GM08714 (cell line): ENCODE results near the gene RASA4.
"Not testable (repeated sequence)": the region's sequence is repeated elsewhere in the genome, so short reads cannot be mapped to it uniquely, and the experiment has no call there.

ENCODE experiments used
- H3K4me3 ChIP-seq: fragments of 200-500 bp; sonication (Bioruptor generic); 2 replicates; pipeline ENCODE4 v1.5.1; 2014; ENCODE audit warnings: mild to moderate bottlenecking, low read length, inconsistent platforms

Gene RASA4

GRCh38 chr7:102606848-102607247 lies 9.7 kb downstream of the RASA4 start:
- not testable (repeated sequence) for H3K4me3 ChIP-seq

GRCh38 chr7:102604431-102605145 lies 12.0 kb downstream of the RASA4 start:
- H3K4me3 ChIP-seq, result not testable (repeated sequence)

GRCh38 chr7:102602317-102602716 lies 14.2 kb downstream of the RASA4 start:
- H3K4me3 ChIP-seq, result not testable (repeated sequence)

- not testable (repeated sequence) for H3K4me3 ChIP-seq
Observed at GRCh38 chr7:102599699-102600098, 16.9 kb downstream of the RASA4 start.

- not testable (repeated sequence) for H3K4me3 ChIP-seq
Observed at GRCh38 chr7:102596036-102596435, 20.5 kb downstream of the RASA4 start.

- H3K4me3 ChIP-seq, result not testable (repeated sequence)
Observed at GRCh38 chr7:102593637-102594334, 22.8 kb downstream of the RASA4 start.

GRCh38 chr7:102592477-102593019 lies 24.0 kb downstream of the RASA4 start:
- H3K4me3 ChIP-seq, result not testable (repeated sequence)

- not testable (repeated sequence) for H3K4me3 ChIP-seq
Observed at GRCh38 chr7:102589857-102590256, 26.7 kb downstream of the RASA4 start.

GRCh38 chr7:102583495-102583894 lies 33.1 kb downstream of the RASA4 start:
- H3K4me3 ChIP-seq, result not testable (repeated sequence)

GRCh38 chr7:102581722-102582121 lies 34.8 kb downstream of the RASA4 start:
- not testable (repeated sequence) for H3K4me3 ChIP-seq

GRCh38 chr7:102578486-102578885 lies 38.1 kb downstream of the RASA4 start:
- not testable (repeated sequence) for H3K4me3 ChIP-seq

GRCh38 chr7:102577315-102578240 lies 39.0 kb downstream of the RASA4 start:
- H3K4me3 ChIP-seq, result not testable (repeated sequence)

GRCh38 chr7:102576363-102576762 lies 40.2 kb downstream of the RASA4 start:
- H3K4me3 ChIP-seq, result not testable (repeated sequence)

GRCh38 chr7:102574607-102575006 lies 41.9 kb downstream of the RASA4 start:
- not testable (repeated sequence) for H3K4me3 ChIP-seq

GRCh38 chr7:102572261-102573239 lies 44.0 kb downstream of the RASA4 start, which contains the start of gene POLR2J3:
POLR2J3 (minus strand) TSS chr7:102572583; CDS start chr7:102572521, 62 bp downstream.
- H3K4me3 ChIP-seq, result peak within 1 kb of the TSS; percentile 89

- not testable (repeated sequence) for H3K4me3 ChIP-seq
Observed at GRCh38 chr7:102568620-102569019, 47.9 kb downstream of the RASA4 start.

- not testable (repeated sequence) for H3K4me3 ChIP-seq
Observed at GRCh38 chr7:102550808-102551422, 65.6 kb downstream of the RASA4 start, which contains the start of gene SPDYE2. SPDYE2 (plus strand) TSS chr7:102551226; CDS start chr7:102553256, 2,030 bp downstream.

GRCh38 chr7:102546353-102546752 lies 70.2 kb downstream of the RASA4 start:
- H3K4me3 ChIP-seq, result not testable (repeated sequence)

- H3K4me3 ChIP-seq, result not testable (repeated sequence)
Observed at GRCh38 chr7:102545288-102545687, 71.3 kb downstream of the RASA4 start.
